Endodermal cell (in vitro differentiated cells): ENCODE measurements around the gene NSMCE1. TPM values are rescaled to one million over a fixed set of nuclear protein-coding genes. Genes with fewer than 3 reads are reported as not detected.

ENCODE experiments used
- DNase-seq: peaks from one replicate; pipeline ENCODE4 v3.0.0-alpha.2; 2017
- H3K27ac ChIP-seq: 2 replicates; pipeline ENCODE4 v1.5.1; 2013; ENCODE audit warnings: mild to moderate bottlenecking, low read depth, low read length, moderate library complexity
- H3K27me3 ChIP-seq: 2 replicates; pipeline ENCODE4 v1.6.1; 2013; ENCODE audit warnings: mild to moderate bottlenecking, low read length, moderate library complexity; ENCODE audit not compliant: insufficient read depth, control insufficient read depth, poor library complexity, severe bottlenecking
- H3K36me3 ChIP-seq: 2 replicates; pipeline ENCODE4 v1.7.0; 2013; ENCODE audit warnings: mild to moderate bottlenecking, low read length, moderate library complexity; ENCODE audit not compliant: control insufficient read depth, insufficient read depth
- H3K4me1 ChIP-seq: one replicate; pipeline ENCODE4 v1.7.0; 2013; ENCODE audit warnings: low read length; ENCODE audit not compliant: control insufficient read depth, insufficient read depth
- H3K4me3 ChIP-seq: 2 replicates; pipeline ENCODE4 v1.5.1; 2013; ENCODE audit warnings: mild to moderate bottlenecking, low read length, moderate library complexity
- H3K9ac ChIP-seq: 2 replicates; pipeline ENCODE4 v1.6.1; 2013; ENCODE audit warnings: mild to moderate bottlenecking, low read length, moderate library complexity; ENCODE audit not compliant: poor library complexity, severe bottlenecking; ENCODE audit errors: extremely low read depth
- H3K9me3 ChIP-seq: 2 replicates; pipeline ENCODE4 v1.6.1; 2013; ENCODE audit warnings: mild to moderate bottlenecking, low read length, moderate library complexity; ENCODE audit not compliant: control insufficient read depth
- H3K27ac Mint-ChIP-seq: 2 replicates; pipeline ENCODE4 v1.8.0; 2020; ENCODE audit warnings: mixed read lengths
- H3K27me3 Mint-ChIP-seq: 2 replicates; pipeline ENCODE4 v1.8.0; 2021; ENCODE audit warnings: mild to moderate bottlenecking, mixed read lengths; ENCODE audit not compliant: insufficient read depth
- H3K36me3 Mint-ChIP-seq: 2 replicates; pipeline ENCODE4 v1.8.0; 2020; ENCODE audit warnings: low read depth, mixed read lengths
- H3K4me1 Mint-ChIP-seq: 2 replicates; pipeline ENCODE4 v1.8.0; 2020; ENCODE audit warnings: mixed read lengths
- H3K4me3 Mint-ChIP-seq: 2 replicates; pipeline ENCODE4 v1.8.0; 2020; ENCODE audit warnings: mild to moderate bottlenecking, moderate library complexity, mixed read lengths
- H3K9me3 Mint-ChIP-seq: 2 replicates; pipeline ENCODE4 v1.8.0; 2020; ENCODE audit warnings: mild to moderate bottlenecking, mixed read lengths
- WGBS, 2 experiments: methylation state at CpG; one replicate each; pipeline versions ENCODE4 v1.1.5 to v1.1.7; 2013; ENCODE audit warnings: missing lambda C conversion rate in 2 of 2, mixed read lengths in 1 of 2; ENCODE audit not compliant: insufficient coverage in 1 of 2, insufficient read length in 1 of 2; 5-methylcytosine and 5-hydroxymethylcytosine counted together
- total RNA-seq, 2 donors: library from RNA; stranded (reverse); fragmentation: NEBNext Ultra II Directional in 1 of 2; extraction: Animal tissue kit (Norgen Biotek cat#: 25700) in 1 of 2; gene quantifications; 2 replicates in 1 of 2; 3 replicates in 1 of 2; pipeline ENCODE4 v1.2.1, GENCODE V29; 2021
- TF ChIP-seq, protein P1 (sequence below): fragments of 200-600 bp; sonication (generic); conservative IDR thresholded peaks from 2 replicates; pipeline ENCODE4 v1.5.0; 2021; ENCODE audit warnings: antibody characterized with exemption, mild to moderate bottlenecking

The NSMCE1 gene
- total RNA-seq, 2 donors from 2014 or later = 22.3 to 22.4 TPM

DNA sequence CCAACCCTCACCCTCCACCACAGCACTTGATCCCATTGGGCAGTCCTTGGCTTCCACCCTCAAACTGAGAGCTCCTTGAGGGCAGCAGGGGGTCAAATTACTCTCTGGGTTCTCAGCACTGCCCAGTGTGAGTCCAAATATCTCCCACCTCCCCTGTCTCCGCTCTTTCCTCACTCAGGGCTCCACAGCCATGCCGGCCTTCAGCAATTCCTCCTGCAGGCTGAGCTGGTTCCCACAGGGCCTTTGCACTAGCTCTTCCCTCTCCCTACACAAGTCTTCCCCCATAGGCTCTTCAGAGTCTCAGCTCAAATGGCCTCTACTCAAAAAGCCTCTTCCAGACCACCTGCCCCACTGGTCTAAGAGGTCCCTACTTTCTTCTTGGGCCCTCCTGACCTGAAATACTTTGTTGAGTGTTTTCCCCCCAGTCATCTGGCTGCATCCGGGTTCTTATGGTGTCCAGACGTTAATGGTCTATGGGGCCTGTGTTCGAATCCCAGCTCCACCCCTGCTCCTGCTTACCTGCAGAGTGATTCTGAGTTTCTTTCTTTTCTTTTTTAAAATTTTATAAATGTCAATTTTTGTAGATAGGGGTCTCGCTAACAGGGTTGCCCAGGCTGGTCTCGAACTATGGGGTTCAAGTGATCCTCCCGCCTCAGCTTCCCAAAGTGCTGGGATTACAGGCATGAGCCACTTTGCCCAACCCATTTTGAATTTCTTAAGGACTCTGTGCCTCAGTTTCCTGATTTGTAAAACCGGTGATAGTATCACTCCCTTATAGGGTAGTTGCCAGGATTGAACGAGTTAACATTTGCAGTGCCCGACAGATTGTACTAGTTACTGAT is 44.2 kb upstream of the NSMCE1 start:
- Histone ChIP-seq H3K4me3 (peak overlapping the region; percentile 89), H3K9me3 (no peaks in the 10 kb centered on the region), H3K27me3 (no peaks in the 10 kb centered on the region), H3K4me1 (no peaks in the 10 kb centered on the region), H3K36me3 (no peaks in the 10 kb centered on the region), H3K9ac (no peak overlapping the region), H3K27ac (no peak overlapping the region)
- peak; percentile 46 for DNase-seq
- Mint-ChIP-seq H3K4me1 (peaks cover 11% of the 10 kb centered on the region), H3K27ac (no peak overlapping the region), H3K36me3 (no peaks in the 10 kb centered on the region), H3K4me3 (peak overlapping the region; percentile 81), H3K27me3 (peaks cover 14% of the 10 kb centered on the region), H3K9me3 (no peaks in the 10 kb centered on the region)
- WGBS, 2 experiments = 65 to 81% methylated on average over 5 to 11 of the region's 11 CpGs
- TF ChIP-seq, protein P1, sequence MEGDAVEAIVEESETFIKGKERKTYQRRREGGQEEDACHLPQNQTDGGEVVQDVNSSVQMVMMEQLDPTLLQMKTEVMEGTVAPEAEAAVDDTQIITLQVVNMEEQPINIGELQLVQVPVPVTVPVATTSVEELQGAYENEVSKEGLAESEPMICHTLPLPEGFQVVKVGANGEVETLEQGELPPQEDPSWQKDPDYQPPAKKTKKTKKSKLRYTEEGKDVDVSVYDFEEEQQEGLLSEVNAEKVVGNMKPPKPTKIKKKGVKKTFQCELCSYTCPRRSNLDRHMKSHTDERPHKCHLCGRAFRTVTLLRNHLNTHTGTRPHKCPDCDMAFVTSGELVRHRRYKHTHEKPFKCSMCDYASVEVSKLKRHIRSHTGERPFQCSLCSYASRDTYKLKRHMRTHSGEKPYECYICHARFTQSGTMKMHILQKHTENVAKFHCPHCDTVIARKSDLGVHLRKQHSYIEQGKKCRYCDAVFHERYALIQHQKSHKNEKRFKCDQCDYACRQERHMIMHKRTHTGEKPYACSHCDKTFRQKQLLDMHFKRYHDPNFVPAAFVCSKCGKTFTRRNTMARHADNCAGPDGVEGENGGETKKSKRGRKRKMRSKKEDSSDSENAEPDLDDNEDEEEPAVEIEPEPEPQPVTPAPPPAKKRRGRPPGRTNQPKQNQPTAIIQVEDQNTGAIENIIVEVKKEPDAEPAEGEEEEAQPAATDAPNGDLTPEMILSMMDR = no peak

DNA sequence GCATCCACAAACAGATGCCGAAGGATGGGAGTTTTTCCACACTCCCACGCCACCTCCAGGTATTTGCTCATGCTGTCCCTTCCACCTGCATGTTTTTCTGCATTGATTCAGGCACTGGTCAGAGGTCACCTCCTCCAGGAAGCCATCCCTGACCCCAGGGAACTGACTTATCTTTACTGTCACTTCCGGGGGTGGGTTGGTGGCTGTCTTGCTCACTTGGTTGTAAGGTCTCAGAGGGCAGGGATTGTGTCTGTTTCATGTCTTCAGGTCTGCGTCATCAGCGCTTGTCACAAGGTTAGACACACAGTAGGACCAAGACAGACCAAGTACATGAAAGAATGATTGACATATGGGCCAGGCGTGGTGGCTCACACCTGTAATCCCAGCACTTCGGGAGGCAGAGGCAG is 43.3 kb upstream of the NSMCE1 start:
- TF ChIP-seq, protein P1 = no peak
- H3K36me3 Mint-ChIP-seq = no peaks in the 10 kb centered on the region
- peak; percentile 37 for DNase-seq
- Histone ChIP-seq H3K9ac (no peak overlapping the region), H3K4me3 (no peak overlapping the region), H3K27me3 (no peaks in the 10 kb centered on the region), H3K36me3 (no peaks in the 10 kb centered on the region), H3K9me3 (no peaks in the 10 kb centered on the region), H3K27ac (no peak overlapping the region), H3K4me1 (no peaks in the 10 kb centered on the region)
- WGBS, 2 experiments = 93 to 95% methylated on average over 6 to 7 of the region's 7 CpGs
- H3K4me1 Mint-ChIP-seq = peaks cover 11% of the 10 kb centered on the region
- no peaks in the 10 kb centered on the region for H3K9me3 Mint-ChIP-seq
- H3K27me3 Mint-ChIP-seq = peaks cover 14% of the 10 kb centered on the region
- H3K4me3 Mint-ChIP-seq = peak overlapping the region; percentile 81
- H3K27ac Mint-ChIP-seq = no peak overlapping the region

DNA sequence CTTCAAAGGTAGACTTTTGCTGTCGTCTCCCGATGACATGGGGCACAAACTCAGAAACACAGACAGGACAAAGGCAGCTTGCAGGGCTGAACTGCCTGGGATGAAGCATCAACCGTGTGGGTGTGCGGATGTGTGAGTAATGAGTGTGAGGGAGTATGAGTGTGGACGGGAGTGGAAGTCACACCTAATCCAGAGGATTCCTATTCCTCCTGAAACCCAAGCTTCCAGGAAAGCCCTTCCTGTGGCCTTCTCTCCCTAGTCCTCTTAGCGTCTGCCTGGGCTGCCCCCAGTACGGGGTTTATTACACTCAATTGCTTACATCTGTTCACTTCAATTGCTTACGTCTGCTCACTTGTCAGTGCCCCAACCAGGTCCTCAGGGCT is 42.9 kb upstream of the NSMCE1 start:
- WGBS, 2 experiments = 81 to 92% methylated on average over 4 to 8 of the region's 8 CpGs
- DNase-seq = peak; percentile 38
- H3K27me3 ChIP-seq = no peaks in the 10 kb centered on the region
- H3K4me1 ChIP-seq = no peaks in the 10 kb centered on the region
- Mint-ChIP-seq H3K9me3 (no peaks in the 10 kb centered on the region), H3K36me3 (no peaks in the 10 kb centered on the region), H3K4me3 (no peak overlapping the region), H3K27ac (no peak overlapping the region), H3K4me1 (peaks cover 11% of the 10 kb centered on the region), H3K27me3 (peaks cover 14% of the 10 kb centered on the region)
- TF ChIP-seq, protein P1 = no peak
- no peak overlapping the region for H3K9ac ChIP-seq
- no peak overlapping the region for H3K4me3 ChIP-seq
- H3K36me3 ChIP-seq = no peaks in the 10 kb centered on the region
- H3K27ac ChIP-seq = no peak overlapping the region
- H3K9me3 ChIP-seq = no peaks in the 10 kb centered on the region
